ENCODE results near the gene SERPINE1.
A peak's percentile ranks its signal among the peaks of the same experiment; 100 is the strongest.

SERPINE1 gene

DNA sequence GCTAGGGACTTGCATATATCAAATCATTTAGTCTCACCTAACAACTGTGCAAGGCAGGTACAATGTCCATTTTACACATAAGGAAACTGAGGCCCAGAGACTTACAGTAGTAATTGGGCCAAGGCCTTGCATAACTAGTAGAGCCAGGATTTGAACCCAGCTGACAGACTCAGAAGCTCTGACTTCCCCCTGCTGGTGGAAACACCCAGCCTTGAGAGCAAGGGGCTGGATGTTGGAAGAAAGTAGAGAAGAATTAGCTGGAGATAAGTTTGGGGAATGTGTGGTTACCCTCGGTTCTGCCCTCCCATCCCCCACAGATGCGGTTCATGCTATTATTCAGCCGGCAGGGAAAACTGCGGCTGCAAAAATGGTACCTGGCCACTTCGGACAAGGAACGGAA is 29.4 kb downstream of the SERPINE1 start:
- Histone ChIP-seq H3K79me2 (ENCODE audit: insufficient read depth, low read length) (peaks cover 14% of the 10 kb centered on the region), H2AFZ (ENCODE audit: low read depth, low read length) (no peak overlapping the region), H4K20me1 (ENCODE audit: insufficient read depth, low read length) (no peaks in the 10 kb centered on the region), H3K36me3 (ENCODE audit: insufficient read depth, low read length) (peaks cover 32% of the 10 kb centered on the region), H3K9ac (ENCODE audit: low read depth, low read length) (no peak overlapping the region), H3K4me2 (ENCODE audit: insufficient read depth, low read length) (no peak overlapping the region), H3K9me3 (ENCODE audit: insufficient read depth, low read length, severe bottlenecking) (no peaks in the 10 kb centered on the region), H3K27me3 (ENCODE audit: insufficient read depth, low read length, poor library complexity) (no peaks in the 10 kb centered on the region), H3K4me1 (ENCODE audit: insufficient read depth, low read length) (peaks cover 17% of the 10 kb centered on the region), H3K27ac (ENCODE audit: low read length) (no peak overlapping the region), H3K4me3 (ENCODE audit: low read depth in 1 of 2, low read length in 2 of 2) (no peak overlapping the region)
- TF ChIP-seq, protein P1, sequence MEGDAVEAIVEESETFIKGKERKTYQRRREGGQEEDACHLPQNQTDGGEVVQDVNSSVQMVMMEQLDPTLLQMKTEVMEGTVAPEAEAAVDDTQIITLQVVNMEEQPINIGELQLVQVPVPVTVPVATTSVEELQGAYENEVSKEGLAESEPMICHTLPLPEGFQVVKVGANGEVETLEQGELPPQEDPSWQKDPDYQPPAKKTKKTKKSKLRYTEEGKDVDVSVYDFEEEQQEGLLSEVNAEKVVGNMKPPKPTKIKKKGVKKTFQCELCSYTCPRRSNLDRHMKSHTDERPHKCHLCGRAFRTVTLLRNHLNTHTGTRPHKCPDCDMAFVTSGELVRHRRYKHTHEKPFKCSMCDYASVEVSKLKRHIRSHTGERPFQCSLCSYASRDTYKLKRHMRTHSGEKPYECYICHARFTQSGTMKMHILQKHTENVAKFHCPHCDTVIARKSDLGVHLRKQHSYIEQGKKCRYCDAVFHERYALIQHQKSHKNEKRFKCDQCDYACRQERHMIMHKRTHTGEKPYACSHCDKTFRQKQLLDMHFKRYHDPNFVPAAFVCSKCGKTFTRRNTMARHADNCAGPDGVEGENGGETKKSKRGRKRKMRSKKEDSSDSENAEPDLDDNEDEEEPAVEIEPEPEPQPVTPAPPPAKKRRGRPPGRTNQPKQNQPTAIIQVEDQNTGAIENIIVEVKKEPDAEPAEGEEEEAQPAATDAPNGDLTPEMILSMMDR (IDR thresholded peaks at IDR 0.05; ENCODE audit: borderline replicate concordance, extremely low read depth, low read length, poor library complexity, severe bottlenecking): peak; percentile 26
- TF ChIP-seq EZH2 (IDR thresholded peaks at IDR 0.05; ENCODE audit: borderline replicate concordance, low read depth, low read length, severe bottlenecking): no peak
- no peak for DNase-seq
- ATAC-seq (ENCODE audit: insufficient read depth, low read depth): no peak

DNA sequence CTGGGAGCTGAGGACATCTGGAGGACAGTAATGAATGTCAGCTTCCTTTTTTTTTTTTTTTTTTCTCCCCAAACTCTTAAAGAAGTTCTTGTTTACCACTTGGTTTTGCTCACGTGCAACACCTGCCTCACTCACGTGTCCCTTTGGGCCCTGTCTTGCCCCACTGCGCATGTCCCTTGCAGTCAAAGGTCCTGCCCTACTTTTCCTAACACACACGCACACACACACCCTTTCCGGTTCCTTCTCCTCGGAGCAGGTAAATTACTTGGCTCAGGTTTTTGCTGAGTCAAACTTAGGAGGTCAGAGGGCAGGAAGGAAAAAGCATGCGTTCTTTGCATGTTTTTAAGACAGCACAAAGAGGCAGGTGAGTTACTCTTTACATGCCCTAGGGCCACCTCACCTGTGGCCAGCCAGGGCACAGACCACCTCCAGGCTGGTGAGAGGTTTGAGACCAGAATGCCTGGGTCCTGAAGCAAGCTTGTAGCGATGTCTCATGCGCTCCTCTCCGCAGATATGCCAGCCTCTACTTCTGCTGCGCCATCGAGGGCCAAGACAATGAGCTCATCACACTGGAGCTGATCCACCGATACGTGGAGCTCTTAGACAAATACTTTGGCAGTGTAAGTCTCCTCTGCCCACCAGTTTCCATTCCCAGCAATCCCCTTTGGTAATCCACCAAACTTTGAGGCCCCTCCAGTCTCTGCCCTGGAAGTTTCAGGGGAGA is 30.1 kb downstream of the SERPINE1 start:
- no peak overlapping the region for H3K4me3 ChIP-seq (ENCODE audit: low read depth in 1 of 2, low read length in 2 of 2)
- no peaks in the 10 kb centered on the region for H3K27me3 ChIP-seq (ENCODE audit: insufficient read depth, low read length, poor library complexity)
- no peaks in the 10 kb centered on the region for H3K9me3 ChIP-seq (ENCODE audit: insufficient read depth, low read length, severe bottlenecking)
- H3K4me2 ChIP-seq (ENCODE audit: insufficient read depth, low read length): no peak overlapping the region
- peaks cover 18% of the 10 kb centered on the region for H3K4me1 ChIP-seq (ENCODE audit: insufficient read depth, low read length)
- H3K79me2 ChIP-seq (ENCODE audit: insufficient read depth, low read length): peaks cover 14% of the 10 kb centered on the region
- H3K9ac ChIP-seq (ENCODE audit: low read depth, low read length): no peak overlapping the region
- peaks cover 32% of the 10 kb centered on the region for H3K36me3 ChIP-seq (ENCODE audit: insufficient read depth, low read length)
- TF ChIP-seq, protein P1 (IDR thresholded peaks at IDR 0.05; ENCODE audit: borderline replicate concordance, extremely low read depth, low read length, poor library complexity, severe bottlenecking): no peak
- TF ChIP-seq EZH2 (IDR thresholded peaks at IDR 0.05; ENCODE audit: borderline replicate concordance, low read depth, low read length, severe bottlenecking): no peak
- H4K20me1 ChIP-seq (ENCODE audit: insufficient read depth, low read length): no peaks in the 10 kb centered on the region
- no peak overlapping the region for H2AFZ ChIP-seq (ENCODE audit: low read depth, low read length)
- ATAC-seq (ENCODE audit: insufficient read depth, low read depth) (no peak), DNase-seq (no peak)
- H3K27ac ChIP-seq (ENCODE audit: low read length): no peak overlapping the region

DNA sequence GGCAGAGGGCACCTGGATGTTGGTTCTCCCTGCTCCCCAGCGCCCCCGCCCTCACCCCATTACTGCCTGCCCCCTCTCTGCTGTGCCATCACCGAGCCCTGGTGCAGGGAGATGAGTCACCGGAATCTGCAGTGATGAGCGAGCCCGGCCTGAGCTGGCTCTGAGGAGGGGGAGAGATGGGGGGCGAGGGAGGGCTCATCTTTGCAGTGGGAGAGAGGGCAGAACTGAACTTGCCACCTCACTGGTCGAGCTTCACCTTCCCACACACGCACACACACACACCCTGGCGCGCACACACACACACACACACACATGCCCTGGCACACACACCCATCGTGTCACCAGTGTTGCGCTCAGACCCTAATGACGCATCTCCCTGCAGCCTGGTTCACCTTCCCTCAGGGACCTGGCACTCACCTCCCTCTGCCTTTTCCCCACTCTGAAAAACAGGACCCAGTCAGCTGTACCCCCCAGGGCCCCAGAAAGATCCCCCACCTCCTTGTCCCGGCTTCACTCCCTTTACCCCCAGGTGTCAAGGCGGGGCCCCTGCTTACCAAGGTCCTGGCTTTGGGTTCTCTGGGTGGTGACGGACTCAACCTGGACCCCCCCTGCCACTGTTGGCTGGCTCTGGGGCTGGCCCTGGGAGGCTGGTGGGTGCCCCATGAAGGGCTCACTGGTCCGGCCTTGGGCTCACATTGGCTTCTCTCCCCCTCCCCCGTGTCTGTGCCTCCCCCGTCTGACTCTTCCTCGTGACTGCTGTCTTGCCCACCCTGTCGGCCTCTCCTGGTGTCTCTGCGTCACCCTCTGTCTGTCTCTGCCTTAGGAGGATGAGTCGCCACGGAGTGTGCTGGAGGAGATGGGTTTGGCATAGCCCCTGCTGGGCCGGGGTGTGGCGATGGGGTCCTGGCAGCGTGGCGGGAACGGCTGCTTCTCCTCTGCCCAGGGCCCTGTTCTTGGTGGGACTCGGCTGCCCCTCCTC is 33.1 kb downstream of the SERPINE1 start:
- peaks cover 32% of the 10 kb centered on the region for H3K36me3 ChIP-seq (ENCODE audit: insufficient read depth, low read length)
- no peaks in the 10 kb centered on the region for H3K9me3 ChIP-seq (ENCODE audit: insufficient read depth, low read length, severe bottlenecking)
- H3K4me3 ChIP-seq (ENCODE audit: low read depth in 1 of 2, low read length in 2 of 2): no peak overlapping the region
- H3K27ac ChIP-seq (ENCODE audit: low read length): no peak overlapping the region
- peaks cover 13% of the 10 kb centered on the region for H3K79me2 ChIP-seq (ENCODE audit: insufficient read depth, low read length)
- TF ChIP-seq, protein P1 (IDR thresholded peaks at IDR 0.05; ENCODE audit: borderline replicate concordance, extremely low read depth, low read length, poor library complexity, severe bottlenecking): no peak
- no peak for TF ChIP-seq EZH2 (IDR thresholded peaks at IDR 0.05; ENCODE audit: borderline replicate concordance, low read depth, low read length, severe bottlenecking)
- H4K20me1 ChIP-seq (ENCODE audit: insufficient read depth, low read length): peaks cover 10% of the 10 kb centered on the region
- no peak overlapping the region for H3K9ac ChIP-seq (ENCODE audit: low read depth, low read length)
- ATAC-seq (ENCODE audit: insufficient read depth, low read depth) (no peak), DNase-seq (no peak)
- no peak overlapping the region for H3K4me2 ChIP-seq (ENCODE audit: insufficient read depth, low read length)
- peaks cover 41% of the 10 kb centered on the region for H3K4me1 ChIP-seq (ENCODE audit: insufficient read depth, low read length)
- no peaks in the 10 kb centered on the region for H3K27me3 ChIP-seq (ENCODE audit: insufficient read depth, low read length, poor library complexity)
- no peak overlapping the region for H2AFZ ChIP-seq (ENCODE audit: low read depth, low read length)
